GM18873 (cell line): ENCODE data around the gene ANG.
"Not testable (repeated sequence)": the region's sequence is repeated elsewhere in the genome, so short reads cannot be mapped to it uniquely, and the experiment has no call there.

Experiments
- ATAC-seq: cut with Tn5 transposase; IDR thresholded peaks from one replicate; pipeline ENCODE4 v1.9.1; 2021; ENCODE audit warnings: mild to moderate bottlenecking, moderate library complexity, moderate number of reproducible peaks; ENCODE audit not compliant: unreplicated experiment, low FRiP score

The ANG gene

DNA sequence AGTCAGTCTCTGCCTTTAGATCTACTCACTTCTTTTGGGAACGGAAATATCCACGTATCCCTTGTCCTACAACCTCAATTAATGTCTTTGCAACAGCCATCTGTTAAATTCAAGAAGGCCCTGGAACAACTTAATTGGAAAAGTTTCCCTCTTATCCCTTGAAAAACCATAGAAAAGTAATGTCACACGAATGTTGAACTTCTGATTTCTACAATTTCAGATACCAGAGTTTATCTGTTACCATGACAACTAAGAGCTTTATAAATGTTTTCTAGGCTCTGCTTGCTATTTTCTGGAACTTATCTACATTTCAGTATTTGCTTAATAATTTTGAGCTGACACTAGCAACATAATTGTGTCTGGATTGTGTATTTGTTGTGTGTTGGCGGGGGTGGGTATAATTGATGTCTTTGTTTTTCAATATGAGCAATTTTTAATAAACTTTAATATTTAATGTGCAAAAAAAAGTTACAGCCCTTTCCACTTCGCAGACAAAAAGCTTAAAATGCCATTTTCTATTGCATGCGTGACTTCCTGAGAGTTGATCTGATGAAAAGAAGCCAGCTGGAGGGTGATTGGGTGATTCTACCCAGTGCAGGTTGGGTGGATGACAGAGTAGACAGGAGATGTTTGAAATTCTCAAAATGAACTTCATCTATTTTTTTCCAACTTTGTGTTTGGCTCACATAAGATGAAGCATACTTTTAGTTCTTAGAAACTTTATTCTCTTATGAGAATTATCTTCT, 45.3 kb downstream of the ANG start:
- ATAC-seq, result no peak

DNA sequence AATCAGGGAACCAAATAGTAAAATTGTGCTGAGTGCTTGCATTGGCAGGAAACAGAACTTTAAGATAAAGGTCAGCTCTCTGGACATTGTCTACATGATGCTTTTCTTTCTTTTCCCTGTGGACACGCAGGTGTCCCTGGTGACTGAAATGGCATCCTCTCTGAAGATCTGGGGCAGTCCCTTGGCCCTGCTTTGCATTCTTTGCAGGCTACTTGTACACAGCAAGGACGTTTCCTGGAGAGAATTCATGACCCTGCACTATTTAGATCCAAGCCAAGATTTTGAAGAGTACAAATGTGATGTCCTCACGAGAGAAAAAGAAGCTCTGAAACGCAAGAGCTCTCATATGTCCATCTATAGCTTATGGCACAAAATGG, 45.9 kb downstream of the ANG start:
- ATAC-seq, result no peak

DNA sequence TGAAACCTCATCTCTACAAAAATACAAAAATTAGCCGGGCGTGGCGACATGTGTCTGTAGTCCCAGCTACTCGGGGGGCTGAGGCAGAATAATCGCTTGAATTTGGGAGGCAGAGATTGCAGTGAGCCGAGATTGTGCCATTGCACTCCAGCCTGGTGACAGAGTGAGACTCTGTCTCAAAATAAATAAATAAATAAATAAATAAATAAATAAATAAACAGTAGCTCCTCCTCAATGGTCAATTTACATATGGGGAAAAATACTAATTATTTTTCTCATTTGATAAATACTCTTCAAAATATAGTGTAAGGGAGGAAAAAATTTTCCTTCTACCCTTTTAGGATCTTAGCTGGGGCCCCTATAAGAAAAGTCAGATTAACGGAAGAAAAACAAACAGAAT, 49.7 kb downstream of the ANG start:
- not testable (repeated sequence) for ATAC-seq

DNA sequence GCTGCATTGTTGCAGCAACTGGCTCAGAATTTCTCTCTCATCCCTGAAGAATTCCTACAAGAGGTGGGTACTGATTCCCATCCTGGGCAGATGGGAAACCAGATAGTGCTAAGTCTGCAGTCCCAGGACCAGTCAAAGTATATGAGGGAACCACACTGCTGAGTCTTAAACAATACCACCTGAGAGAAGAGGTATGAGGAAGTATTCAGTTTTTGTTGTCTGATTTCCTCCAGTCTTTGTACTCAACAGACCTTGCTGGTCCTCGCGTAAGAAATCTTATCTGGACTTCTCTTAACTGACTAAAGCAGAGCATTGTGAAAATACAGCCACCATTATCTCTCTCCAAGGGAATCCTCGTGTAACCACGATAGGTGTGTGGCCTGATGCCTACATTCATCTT, 53.6 kb downstream of the ANG start:
- no peak for ATAC-seq

DNA sequence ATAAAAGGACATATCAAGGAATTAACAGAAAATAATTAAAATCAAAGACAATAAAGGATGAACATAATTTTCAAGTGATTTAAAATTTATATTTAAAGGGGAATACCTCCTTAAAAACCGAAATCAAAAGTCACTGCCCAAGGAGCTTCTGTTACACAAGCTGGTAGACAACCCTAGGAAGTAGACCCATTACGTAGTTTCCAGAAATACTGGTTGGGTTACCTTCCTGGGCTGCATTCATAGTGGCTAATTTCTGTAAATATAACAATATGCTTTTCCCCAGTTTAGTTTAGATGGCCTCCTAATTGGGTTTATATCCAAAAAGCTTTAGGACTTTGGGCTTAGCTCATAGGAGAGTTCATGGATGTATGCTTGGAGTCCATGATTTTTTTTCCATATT, 55.0 kb downstream of the ANG start:
- ATAC-seq, result no peak
